ENCODE data around the gene TP63. TPM values are rescaled to one million over a fixed set of nuclear protein-coding genes. Genes with fewer than 3 reads are reported as not detected.

TP63 gene
- polyA plus RNA-seq, 3 donors = 1.5 to 2.0 (median 2.0) TPM

DNA sequence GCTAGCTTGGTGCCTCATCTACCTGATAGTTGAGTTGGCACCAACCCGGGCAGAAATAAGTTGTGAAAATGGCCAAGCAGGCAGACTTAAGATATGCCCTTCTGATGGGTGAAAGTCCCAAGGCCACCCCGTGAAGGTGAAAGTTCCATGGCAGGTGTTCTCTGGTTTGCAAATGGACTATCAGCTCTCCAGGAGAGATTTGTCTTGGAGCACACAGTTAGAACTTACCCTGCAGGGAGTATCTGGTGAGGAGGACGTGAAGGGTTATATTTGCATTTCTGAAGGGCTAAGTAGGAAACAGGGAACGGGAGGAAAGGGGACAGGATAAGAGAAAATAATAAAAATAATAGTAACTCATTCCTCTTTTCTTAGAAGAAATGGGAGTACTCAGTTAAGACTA lies 220.5 kb downstream of the TP63 start:
- no peak for DNase-seq

DNA sequence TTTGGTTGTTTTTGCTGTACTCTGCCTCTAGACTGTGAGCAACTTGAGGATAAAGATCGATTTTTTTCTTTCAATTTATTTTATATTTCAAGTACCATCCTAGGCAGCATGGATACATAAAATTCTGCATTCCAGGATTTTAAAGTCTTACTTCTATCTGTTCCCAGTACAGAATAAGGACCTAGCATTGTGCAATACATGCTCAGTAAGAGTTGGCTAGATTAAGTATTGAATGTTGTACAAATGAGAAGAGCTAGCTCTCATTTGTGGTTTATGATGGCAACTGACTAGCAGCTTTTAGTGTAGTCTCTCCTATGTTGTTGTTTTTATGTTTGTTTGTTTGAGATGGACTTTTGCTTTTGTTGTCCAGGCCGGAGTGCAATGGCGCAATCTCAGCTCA lies 222.7 kb downstream of the TP63 start:
- DNase-seq = no peak

DNA sequence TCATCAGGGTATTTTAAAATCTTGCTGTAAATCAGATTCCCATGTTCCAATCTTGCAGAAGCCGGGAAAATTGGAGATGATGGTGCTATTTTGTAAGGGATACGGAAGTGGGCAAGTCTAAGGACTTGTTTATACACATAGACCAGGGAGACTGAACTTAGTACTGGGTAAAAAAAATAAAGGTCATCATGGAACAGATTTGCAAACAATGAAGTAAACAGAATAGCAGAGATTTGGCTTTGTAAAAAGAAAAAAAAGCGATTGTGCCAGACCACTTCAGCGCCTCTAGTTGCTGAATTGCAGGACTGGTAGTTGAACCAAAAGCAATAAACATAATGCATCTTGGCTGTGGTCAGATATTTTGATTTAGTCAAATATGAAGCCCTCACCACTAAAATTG lies 229.1 kb downstream of the TP63 start:
- no peak for DNase-seq

DNA sequence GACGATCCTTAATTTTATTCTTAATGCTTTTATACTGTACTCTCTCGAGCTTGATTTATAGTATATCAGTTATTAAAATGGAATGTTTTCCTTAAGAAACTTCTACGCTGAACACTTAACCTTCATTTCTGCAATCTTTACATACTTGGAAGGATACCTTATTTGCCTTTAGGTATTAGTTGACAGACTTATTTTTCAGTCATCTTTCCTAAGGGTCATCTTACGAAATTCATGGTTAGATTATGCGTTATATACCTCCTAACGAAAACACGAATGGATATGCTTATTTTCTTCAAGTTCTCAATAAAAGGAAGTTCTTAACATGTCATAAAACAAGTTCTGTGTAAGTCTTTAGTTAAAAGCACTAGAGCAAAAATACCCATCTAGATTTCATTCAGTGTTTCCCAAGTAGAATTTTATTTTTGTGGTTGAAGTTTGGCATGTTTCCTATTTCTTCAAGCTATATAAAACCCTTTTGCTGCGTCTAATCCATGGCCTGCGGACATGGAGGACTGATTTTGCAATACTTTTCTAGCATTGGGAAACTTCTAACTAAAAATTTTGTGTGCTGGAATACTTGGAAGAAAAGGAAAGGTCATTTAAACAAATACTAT lies 231.3 kb downstream of the TP63 start:
- DNase-seq = no peak

DNA sequence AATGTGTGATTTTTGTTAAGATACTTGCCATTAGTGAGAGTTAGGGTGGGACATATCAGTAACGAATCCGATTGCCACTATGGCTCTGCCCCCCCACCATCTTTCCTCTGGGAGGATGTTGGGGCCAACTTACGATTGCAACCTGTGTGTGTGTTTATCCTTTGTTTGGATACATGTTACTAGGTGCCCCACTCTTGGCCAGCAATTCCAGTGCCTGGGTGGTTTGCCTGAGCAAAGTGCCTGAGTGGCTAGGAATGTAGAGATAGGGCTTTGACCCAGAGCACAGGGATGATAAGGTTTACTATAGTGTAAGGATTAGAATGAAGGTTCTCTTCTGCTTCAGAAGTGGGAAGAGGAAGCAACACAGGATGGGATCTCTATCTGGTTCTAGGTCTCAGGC lies 231.8 kb downstream of the TP63 start:
- DNase-seq = no peak

DNA sequence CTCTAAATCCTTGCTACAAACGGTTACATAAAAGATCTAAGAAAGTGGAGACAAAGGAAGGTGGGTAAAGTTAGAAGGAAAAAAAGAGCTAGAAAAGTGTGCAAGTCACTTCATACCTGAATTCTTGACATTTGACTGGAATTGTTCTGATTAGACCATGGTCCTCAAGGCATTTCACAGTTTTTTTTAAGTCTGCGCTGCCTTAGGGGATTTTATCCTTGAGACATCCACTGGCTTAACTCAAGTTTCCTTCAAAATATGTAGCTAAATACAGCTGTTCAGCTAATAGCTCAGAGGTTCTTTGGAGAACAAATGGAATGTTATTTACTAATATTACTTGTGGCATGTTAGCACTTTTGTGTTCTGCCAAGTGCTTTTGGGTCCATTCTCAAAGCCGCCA lies 236.9 kb downstream of the TP63 start:
- no peak for DNase-seq

DNA sequence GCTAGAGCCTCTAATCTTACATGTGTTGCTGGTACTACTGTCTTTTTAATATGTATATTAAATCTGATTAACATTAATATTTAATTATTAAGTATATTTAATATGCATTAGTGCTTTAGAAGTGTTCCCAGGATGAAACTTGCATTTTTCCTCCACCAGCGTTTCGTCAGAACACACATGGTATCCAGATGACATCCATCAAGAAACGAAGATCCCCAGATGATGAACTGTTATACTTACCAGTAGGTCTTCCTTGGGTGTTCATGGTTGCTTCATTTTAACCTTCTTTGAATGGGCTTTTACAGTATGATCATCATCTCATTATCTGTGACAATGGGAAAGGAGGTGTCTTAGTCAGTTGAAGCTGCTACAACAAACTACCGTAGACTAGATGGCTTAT lies 238.0 kb downstream of the TP63 start:
- DNase-seq = no peak

DNA sequence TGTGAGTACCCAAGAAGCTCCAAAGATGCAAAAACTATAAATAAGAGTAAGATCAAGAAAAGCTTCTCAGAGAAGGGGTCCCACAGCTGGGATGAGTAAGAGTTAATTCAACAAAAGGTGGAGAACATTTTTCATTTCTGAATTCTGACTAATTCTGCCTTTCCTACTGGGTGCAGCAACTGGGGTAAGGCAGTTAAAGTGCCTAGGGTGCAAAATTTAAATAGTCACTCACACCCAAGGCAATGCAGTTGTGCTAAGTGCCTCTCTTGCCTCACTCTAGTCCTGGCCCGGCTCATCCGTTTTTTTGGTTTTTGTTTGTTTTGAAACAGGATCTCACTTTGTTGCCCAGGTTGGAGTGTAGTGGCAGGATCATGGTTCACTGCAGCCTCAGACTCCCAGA lies 240.2 kb downstream of the TP63 start:
- DNase-seq = no peak

DNA sequence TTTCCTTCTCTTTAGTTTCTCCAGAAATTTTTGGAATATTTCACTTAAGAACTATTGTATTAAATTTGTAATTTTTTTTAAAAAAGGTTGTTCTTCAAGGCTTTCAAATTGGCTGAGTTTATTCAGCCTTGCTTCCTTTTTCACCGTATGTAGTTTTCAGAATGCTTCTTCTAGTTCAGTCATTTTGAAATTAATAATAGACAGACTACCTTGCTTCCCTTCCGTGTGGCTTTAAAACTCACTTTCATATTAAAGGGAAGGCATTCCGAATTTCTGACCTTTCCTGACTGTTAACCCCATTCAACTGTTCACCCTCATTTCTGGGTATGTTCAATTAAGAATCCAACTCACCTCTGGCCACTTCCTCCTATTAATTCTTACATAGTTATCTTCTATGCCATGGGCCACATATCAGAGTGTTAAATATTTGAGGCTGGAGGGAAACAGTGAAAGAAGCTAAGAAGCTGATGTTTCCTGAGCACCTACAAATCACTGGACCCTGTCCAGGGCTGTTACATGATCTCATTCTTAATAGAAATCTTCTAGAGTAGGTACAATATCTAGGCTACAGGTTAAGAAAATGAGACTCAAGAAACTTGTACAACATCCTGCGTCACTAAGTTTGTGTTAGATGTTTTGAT lies 252.0 kb downstream of the TP63 start:
- peak; percentile 5 for DNase-seq

DNA sequence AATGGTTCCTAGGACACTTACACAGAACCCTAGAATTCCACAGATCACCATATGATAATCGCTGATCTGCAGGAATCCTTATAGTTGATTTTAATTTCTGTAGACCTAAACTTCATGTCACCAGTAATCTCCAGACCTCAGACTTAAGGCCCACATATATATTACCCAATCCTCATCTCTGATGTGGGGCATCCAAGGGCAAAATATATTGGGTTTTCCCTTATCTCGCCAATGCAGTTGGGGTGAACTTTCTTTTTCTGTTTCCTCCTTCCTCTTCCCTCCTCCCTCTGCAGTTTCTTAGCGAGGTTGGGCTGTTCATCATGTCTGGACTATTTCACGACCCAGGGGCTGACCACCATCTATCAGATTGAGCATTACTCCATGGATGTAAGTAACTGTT lies 259.3 kb downstream of the TP63 start:
- DNase-seq = no peak

DNA sequence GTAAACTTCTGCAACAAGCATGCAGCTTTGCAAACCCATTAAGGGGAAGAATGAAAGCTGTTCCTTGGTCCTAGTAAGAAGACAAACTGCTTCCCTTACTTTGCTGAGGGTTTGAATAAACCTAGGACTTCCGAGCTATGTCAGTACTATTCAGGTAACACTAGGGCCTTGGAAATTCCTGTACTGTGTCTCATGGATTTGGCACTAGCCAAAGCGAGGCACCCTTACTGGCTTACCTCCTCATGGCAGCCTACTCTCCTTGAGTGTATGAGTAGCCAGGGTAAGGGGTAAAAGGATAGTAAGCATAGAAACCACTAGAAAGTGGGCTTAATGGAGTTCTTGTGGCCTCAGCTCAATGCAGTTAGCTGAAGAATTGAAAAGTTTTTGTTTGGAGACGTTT lies 265.3 kb downstream of the TP63 start:
- DNase-seq = no peak

DNA sequence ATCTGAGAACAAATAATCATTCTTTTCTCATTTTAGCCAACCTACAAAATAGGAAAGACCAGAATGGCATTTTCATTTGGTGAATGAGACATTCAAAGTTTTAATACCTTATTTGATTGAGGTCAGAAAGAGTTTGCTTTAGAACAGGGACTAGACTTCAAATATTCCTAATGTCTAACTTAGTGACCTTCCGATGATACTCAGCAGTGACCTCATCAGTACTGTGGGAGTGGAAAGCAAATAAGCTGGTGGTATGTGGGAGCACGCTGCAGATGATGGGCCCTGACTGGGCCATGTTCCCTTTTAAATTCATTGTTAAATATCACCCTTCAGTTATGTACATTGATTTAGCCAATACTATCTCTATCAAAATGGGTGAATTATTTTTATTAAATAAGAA lies 266.2 kb downstream of the TP63 start:
- no peak for DNase-seq

DNA sequence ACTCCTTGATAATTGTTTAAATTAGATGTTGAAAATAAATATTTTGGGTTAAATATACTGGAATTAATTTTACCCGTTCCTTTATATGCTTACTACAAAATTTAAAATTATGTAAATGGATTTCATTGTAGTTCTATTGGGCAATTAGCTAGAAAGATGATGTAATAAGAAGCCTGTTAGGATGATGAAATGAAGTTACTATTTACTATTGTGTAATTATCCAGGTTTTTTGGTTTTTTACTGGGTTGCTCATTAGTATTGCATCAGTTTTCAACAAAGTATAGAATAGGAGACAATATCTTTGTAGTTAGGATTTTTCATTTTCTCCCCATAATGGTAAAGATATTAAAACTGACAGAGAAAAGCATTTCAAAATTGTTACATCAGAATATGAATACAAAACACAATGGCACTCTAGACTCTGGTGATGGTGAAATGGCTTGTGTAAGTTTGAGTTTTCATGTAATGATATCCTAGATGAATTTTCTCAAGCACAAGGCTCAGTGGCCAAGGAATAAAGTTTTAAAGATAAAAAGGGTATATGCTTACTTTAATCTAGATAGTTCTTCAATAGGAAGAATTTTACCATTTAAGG lies 267.5 kb downstream of the TP63 start:
- no peak for DNase-seq

DNA sequence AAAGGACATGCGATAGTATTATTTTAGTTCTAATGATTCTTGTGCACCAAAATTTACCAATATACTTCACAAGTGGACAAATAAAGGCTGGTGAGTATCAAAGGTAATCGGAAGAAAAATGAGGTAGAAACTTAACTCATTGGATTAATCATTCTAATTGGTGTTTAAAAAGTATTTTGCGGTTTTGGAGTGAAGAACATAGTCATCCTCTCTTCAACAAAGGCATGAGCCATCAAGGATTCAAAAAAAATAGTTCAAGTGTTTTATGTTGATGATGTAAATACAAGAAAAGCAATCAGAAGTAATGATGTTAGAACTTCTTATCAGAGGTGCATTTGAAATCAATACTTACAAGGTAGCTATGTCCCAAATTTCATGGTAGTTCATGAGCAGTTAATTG lies 268.0 kb downstream of the TP63 start:
- DNase-seq = no peak

DNA sequence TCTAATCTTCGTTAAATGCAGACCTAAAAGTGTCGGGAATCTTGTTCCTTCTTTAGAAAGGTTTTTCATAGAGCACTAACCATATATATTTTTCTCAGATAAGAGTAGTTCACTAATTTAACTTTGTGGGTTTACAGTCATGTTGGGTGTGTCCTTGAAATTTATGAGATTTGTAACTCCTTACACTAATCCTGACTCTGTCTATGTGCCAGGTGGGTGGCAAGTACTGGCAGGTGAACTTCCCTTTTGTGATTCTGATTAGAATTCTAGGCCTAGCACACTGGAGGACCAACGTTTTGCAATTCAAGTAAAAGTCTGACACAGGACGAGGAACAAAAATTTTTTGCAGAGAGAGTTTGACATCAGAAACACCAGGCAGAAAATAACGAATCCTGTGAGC lies 269.4 kb downstream of the TP63 start:
- no peak for DNase-seq

DNA sequence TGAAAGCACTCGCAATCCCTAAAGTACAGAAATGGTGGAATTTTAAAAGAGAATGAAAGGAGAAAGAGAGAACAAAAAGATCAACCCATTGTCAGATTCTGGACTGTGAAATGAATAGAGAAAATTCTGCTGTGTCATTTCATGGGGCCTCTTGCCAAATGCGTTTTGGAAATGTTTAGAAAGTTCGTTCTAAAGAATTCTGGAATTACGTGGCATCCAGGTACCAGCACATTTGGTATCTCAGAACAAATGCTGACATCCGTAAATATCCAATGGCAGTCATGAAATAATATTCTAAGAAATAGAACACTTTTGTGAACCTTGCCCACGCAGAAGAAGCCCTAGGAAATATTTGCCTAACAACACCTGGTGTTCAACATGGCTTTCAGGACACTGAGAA lies 270.3 kb downstream of the TP63 start:
- no peak for DNase-seq

DNA sequence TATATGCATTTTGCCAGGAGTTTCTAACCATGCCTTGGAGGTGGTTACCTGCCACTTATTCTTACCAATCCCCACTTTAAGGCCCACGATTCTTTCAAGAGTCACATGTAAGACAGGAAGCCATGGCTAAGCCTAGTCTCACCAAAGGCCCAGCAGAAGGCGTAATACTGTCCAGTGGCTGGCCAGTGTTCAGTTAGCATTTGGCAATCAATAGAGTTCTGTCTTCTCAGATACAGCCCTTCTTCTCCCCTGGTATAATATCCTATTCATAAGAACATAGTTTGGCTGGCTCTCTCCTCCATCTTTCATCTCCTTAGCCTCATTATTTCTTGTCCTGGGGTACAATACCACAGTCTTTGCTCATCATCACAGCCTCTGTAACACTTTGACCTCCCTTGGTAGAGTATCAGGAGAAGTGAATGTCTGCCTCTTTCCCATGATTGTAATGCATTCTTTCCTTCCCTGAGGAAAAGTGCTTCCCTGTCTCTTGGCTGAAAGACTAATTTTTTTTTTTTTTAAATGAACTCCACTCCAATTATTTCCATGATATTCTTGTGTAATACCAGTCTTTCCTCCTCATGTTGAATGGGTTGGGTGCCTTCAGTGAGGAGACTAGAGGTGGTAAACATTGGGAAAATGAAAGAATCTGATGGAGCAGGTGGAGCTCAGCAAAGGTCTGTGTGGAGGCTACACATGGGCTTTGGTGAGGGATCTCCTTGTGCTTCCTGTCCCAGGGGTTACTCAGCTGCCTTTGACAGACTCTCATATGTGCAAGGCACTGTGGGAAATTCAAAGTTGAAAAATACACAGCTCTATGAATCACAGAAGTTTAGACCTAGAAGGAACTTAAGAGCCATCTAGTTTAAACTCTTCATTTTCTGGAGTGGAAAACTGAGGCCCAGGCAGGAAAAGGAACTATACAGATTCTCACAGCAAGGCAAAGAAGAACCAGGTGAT lies 271.3 kb downstream of the TP63 start:
- DNase-seq = no peak

DNA sequence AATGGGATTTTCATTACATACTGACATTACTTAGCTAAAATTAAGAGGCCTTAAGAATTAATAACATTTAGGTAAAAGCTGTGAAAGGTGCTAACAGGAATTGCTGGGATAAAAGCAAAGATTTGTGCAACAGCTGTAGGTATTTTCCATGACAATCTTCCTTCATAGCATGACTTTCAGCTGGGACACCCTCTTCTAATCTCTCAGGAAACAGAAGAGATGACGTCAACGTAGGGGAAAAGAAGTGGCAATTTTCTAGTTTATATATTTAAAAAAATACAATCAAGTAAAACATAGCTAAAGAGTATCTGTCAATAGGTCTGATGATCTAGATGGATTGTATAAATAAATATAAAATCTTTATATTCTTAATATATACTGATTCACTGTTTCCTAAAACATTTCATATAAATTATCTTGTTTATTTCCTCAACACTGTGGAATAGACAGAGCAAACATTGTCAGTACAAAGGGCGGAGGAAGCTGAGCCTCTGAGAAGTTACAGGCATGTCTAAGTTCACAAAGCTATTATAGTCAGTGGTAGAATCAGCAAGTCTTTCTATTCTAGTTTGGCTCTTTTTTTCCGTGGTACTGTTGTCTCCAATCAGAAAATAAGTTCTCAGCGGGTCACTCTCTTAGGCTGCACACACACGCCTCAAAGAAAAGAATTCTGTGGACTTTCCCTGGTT lies 272.5 kb downstream of the TP63 start:
- no peak for DNase-seq

DNA sequence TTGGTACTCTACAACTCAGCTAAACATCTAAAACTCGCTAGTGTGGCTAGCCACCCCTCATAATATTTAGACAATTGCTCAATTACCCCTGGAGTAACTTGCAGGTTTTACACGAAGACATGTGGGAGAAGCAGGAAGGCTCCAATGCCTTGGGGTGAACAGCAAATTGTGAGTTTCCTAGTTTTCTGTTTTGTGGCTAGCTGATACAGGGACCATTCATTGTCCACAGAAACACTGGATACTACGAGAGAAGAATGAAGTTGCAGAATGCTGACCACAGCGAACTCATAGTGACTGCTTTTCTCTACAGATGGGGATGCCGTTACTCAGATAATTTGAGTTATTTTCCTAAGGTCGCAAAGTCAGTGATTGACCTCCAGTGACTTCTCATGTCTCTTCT lies 276.6 kb downstream of the TP63 start:
- DNase-seq = no peak

DNA sequence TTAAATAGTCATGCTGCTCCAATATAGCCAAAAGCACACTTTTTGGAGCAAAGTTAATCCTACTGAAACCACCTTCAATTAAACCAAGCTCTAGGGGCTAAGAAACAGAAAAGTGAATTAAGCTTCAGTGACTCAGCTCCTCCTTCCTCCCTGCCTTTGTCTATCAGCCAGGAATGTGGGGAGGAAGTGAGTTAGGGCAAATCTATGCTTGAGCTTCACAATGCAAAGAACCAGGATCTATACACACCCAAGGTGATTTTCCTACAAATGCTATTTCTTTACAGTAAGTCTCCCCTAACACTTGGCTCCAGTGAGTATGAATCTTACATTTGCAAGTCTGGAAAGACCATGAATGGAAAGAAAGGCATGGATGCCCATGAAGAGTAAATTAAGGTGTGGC lies 277.5 kb downstream of the TP63 start:
- DNase-seq = no peak

DNA sequence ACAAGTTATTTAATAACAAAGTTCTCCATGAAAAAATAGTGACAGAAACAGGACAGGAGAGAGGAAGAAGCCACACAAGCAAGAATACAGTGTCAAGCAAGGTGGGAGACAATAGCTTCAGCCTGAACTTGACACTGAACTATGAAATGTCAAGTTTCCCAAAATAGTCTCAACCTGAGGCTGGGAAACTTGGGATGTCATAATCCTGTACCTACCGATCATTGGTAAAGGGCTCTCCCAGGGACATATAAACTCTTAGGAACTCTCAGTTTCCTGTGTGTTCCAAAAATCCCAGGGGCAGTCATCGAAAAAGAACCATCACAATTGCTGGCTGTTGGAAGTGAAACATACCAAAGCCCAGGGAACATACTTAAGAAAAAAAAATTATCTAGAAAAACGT lies 277.9 kb downstream of the TP63 start:
- no peak for DNase-seq

DNA sequence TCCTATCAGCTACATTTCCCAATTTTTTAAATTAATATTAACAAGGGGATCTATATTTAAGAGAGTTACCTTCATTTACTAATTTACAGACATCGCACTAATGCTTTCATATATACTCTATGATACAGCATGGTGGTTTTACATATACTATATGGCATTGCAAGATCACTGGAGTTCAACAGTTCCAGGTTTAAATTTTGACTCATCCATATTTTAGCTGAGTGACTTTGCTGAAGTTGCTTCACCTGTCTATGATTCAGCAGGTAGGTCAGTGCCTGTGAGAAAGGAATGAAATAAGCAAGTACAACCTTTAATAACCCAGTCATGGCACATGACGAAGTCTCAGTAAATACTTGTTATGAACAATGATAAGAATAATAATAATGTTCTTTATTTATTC lies 278.4 kb downstream of the TP63 start:
- no peak for DNase-seq

All from renal pelvis (tissue), 4 donors.